ENCODE data around the gene ZBTB20.

The ZBTB20 gene

DNA sequence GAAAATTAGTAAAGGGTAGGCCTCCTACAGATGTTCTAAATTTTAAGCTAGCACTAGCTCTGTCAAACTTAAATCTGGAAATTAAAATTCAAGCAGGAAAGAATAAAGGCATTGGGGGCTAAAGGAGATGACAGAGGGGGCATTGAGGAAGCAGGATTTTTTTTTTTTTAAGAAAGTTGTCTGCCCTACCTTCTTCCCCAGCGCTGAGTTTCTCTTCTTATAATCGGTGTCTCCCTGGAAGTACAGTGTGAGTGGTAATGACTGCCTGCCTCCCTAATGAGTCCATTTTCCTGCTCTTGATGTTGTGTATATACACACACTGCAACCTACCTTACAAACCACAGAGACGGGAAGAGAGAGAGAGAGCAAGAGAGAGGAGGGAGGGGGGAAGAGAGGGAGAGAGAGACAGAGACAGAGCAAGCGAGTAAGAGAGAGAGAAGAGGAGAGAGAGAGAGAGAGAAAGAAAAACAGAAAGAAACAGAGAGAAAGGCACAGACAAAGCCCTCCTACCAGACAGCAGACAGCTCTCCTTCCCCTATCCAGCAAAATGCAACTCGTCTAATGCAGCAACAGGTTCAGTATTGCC lies 47.0 kb downstream of the ZBTB20 start:
- peak; percentile 84 for DNase-seq (ENCODE audit: low read depth)
- TF ChIP-seq, protein P1, sequence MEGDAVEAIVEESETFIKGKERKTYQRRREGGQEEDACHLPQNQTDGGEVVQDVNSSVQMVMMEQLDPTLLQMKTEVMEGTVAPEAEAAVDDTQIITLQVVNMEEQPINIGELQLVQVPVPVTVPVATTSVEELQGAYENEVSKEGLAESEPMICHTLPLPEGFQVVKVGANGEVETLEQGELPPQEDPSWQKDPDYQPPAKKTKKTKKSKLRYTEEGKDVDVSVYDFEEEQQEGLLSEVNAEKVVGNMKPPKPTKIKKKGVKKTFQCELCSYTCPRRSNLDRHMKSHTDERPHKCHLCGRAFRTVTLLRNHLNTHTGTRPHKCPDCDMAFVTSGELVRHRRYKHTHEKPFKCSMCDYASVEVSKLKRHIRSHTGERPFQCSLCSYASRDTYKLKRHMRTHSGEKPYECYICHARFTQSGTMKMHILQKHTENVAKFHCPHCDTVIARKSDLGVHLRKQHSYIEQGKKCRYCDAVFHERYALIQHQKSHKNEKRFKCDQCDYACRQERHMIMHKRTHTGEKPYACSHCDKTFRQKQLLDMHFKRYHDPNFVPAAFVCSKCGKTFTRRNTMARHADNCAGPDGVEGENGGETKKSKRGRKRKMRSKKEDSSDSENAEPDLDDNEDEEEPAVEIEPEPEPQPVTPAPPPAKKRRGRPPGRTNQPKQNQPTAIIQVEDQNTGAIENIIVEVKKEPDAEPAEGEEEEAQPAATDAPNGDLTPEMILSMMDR (conservative IDR thresholded peaks at IDR 0.05; ENCODE audit: low read depth, low read length) = peak; percentile 1
- H3K4me3 ChIP-seq (ENCODE audit: low read depth, low read length) = peak overlapping the region; percentile 53

DNA sequence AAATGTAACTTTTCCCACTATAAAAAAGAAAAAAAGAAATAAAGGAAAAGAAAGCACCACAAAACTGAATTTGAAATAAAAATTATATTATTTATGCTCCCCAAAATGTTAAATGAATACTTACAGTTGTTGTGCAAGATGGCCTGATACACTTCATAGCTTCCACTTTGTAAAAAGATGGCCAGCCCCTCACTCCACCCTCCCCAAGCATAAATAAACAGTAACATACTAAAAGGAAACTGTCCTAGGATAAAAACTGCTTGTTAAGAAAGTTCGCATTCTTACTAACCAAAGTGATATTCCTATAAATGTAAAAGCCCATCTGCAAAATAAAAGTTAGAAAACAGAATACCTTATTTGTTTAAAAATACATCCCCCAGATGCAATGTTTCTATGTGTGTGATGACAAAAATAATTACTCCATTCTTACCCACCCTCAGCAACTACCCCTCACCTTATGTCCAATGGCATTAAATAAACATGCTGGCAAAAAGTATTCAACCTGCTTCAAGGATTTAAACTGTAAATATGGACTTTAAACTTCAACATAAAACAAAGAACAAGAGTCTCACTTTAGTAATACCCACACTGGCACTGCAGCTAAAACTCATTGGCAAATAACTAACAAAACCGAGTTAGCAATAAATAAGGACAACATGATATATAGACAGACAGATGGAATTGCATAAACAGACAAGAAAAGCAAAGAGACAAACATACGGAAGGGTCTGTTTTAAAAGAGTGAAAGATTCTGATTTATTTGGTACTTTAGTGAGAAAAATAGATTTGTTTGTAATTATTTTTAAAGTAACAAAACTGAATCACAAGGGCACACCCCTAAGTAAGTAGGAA lies 47.7 kb downstream of the ZBTB20 start:
- DNase-seq (ENCODE audit: low read depth) = no peak
- TF ChIP-seq, protein P1 (conservative IDR thresholded peaks at IDR 0.05; ENCODE audit: low read depth, low read length) = no peak
- H3K4me3 ChIP-seq (ENCODE audit: low read depth, low read length) = peak overlapping the region; percentile 53

DNA sequence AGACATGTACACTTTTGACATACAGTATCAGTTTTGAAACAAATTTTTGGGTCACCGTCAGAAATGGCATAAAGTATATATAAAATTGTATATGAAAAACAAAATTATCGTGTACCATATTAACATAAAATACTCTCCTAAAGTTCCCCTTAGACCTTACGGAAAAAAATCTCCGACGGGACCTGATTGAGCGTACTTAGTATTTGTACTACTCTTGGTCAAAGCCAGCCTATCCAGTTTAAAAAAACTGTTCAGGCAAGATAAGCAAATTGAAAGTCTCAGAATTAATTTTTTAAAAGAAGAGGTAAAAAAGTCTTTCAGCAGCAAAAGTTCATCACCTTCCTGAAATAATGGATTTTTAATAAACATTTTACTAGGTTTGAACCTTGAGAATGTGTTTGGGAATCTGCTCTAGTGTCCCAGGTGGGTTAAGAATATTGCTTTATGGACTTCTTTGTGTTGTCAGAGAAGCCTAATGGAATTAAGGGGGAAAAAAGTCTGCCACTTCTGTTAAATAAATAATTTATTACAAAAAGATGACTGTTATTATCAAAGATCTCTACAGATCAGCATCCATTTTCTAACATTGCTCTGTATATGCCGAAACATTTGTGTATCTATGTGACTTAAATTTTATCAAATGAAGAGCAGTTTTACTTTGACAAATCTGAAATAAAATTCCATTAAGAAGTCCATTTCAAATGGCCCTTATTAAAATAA lies 48.6 kb downstream of the ZBTB20 start:
- TF ChIP-seq, protein P1 (conservative IDR thresholded peaks at IDR 0.05; ENCODE audit: low read depth, low read length) = no peak
- no peak for DNase-seq (ENCODE audit: low read depth)
- H3K4me3 ChIP-seq (ENCODE audit: low read depth, low read length) = no peak overlapping the region

DNA sequence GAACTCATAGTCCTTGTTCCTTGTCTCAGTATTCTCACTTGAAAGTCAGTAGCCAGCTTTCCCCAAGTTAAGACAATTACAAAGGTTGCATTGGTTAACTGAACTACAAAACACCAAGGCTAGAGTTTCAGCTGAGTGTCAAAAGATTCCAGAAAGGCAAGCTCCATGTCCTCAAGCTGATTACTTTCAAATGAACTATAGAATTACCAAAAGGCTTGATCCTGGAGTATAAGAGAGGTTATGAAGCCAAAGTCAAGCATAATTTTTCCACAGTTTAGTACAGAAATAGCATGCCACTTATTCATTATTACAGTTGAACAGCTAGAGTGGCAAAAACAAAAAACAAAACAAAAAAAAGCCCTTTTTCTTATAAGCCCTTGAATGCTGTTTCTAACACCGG lies 51.9 kb downstream of the ZBTB20 start:
- no peak overlapping the region for H3K4me3 ChIP-seq (ENCODE audit: low read depth, low read length)
- no peak for DNase-seq (ENCODE audit: low read depth)
- TF ChIP-seq, protein P1 (conservative IDR thresholded peaks at IDR 0.05; ENCODE audit: low read depth, low read length) = no peak

DNA sequence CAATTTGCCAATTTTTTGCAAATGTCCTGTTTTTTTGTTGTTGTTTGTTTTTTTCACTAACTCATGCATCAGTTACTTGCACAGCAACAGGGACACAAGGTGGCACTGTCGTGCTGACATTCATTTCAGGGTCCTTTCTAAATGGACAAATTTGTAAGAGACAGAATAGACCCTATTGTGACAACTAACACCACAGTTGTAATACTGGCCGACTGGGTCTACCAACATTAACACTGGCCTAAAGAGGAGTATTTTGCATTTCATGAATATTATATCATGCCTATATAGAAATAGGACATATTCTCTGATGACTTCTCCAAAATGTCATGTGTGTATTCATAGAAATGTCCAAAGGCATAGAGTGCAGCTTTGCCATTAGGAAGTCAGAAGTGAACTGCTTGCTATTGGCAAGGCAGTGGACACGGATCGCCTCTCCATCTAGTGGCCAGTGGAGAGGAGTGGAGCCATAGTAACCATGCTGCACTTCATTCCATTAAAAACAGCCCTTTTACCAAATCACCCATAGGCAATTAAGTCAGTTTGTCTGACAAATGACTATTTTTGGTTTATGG lies 54.8 kb downstream of the ZBTB20 start:
- peak; percentile 80 for DNase-seq (ENCODE audit: low read depth)
- H3K4me3 ChIP-seq (ENCODE audit: low read depth, low read length) = no peak overlapping the region
- TF ChIP-seq, protein P1 (conservative IDR thresholded peaks at IDR 0.05; ENCODE audit: low read depth, low read length) = peak; percentile 94

DNA sequence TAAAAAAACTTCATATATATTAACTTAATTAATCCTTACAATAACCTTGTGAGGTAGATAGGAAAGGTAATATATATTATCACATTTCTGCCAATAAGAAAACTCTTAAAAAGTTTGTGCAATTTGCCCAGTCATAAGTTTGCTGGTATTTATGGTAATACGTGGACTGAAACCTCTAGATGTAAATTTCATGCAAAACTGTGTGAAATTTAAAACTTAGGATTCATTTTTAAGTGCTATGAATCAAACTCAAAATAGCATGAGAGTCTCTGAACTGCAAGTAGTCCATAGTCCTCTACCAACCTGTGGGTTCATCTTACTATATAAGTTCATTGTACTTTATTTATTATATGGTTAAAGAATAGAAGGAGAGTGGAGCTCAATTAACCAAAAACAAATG lies 56.4 kb downstream of the ZBTB20 start:
- TF ChIP-seq, protein P1 (conservative IDR thresholded peaks at IDR 0.05; ENCODE audit: low read depth, low read length) = no peak
- no peak for DNase-seq (ENCODE audit: low read depth)
- no peak overlapping the region for H3K4me3 ChIP-seq (ENCODE audit: low read depth, low read length)
